Endometrium (tissue), 2 donors: ENCODE data around the gene CST2.
"Not testable (repeated sequence)": the region's sequence is repeated elsewhere in the genome, so short reads cannot be mapped to it uniquely, and the experiment has no call there.

Experiments
- FAIRE-seq: peaks from 2 replicates; lab custom pipeline; 2012; peaks lifted over from hg19 to GRCh38; lab: Jason Lieb, UNC
- donor health status: control.
- donor health status: control.

The CST2 gene

GRCh38 chr20:23826541-23827021 is at the start of gene CST2:
CST2 (minus strand) TSS chr20:23826729; CDS start chr20:23826660, 69 bp downstream.
- FAIRE-seq: no peak

GRCh38 chr20:23875606-23876237 is 49.2 kb upstream of the CST2 start:
- FAIRE-seq: no peak

GRCh38 chr20:23874747-23875146 is 48.2 kb upstream of the CST2 start:
- FAIRE-seq: no peak

- FAIRE-seq: no peak
Measured at GRCh38 chr20:23873370-23874015, 47.0 kb upstream of the CST2 start.

- FAIRE-seq: no peak
Measured at GRCh38 chr20:23872065-23872464, 45.5 kb upstream of the CST2 start.

- FAIRE-seq: no peak
Measured at GRCh38 chr20:23870461-23870860, 43.9 kb upstream of the CST2 start.

- no peak for FAIRE-seq
Measured at GRCh38 chr20:23869520-23869919, 43.0 kb upstream of the CST2 start.

GRCh38 chr20:23868321-23868720 is 41.8 kb upstream of the CST2 start:
- no peak for FAIRE-seq

GRCh38 chr20:23867152-23867776 is 40.7 kb upstream of the CST2 start:
- peak; percentile 8 for FAIRE-seq

- not testable (repeated sequence) for FAIRE-seq
Measured at GRCh38 chr20:23860771-23861170, 34.2 kb upstream of the CST2 start.

- FAIRE-seq: no peak
Measured at GRCh38 chr20:23857962-23858595, 31.6 kb upstream of the CST2 start.

- no peak for FAIRE-seq
Measured at GRCh38 chr20:23856736-23857135, 30.2 kb upstream of the CST2 start.

- FAIRE-seq: no peak
Measured at GRCh38 chr20:23856226-23856625, 29.7 kb upstream of the CST2 start.

- FAIRE-seq: no peak
Measured at GRCh38 chr20:23841693-23842092, 15.2 kb upstream of the CST2 start.

GRCh38 chr20:23835716-23836115 is 9.2 kb upstream of the CST2 start:
- FAIRE-seq: no peak

GRCh38 chr20:23832775-23833513 is 6.4 kb upstream of the CST2 start:
- no peak for FAIRE-seq

- peak; percentile 60 for FAIRE-seq
Measured at GRCh38 chr20:23831961-23832360, 5.4 kb upstream of the CST2 start.

GRCh38 chr20:23823621-23824324 is 2.8 kb downstream of the CST2 start:
- no peak for FAIRE-seq

GRCh38 chr20:23823111-23823510 is 3.4 kb downstream of the CST2 start:
- FAIRE-seq: no peak

- FAIRE-seq: no peak
Measured at GRCh38 chr20:23820493-23820892, 6.0 kb downstream of the CST2 start.

GRCh38 chr20:23811559-23811958 is 15.0 kb downstream of the CST2 start:
- not testable (repeated sequence) for FAIRE-seq

- not testable (repeated sequence) for FAIRE-seq
Measured at GRCh38 chr20:23810349-23810748, 16.2 kb downstream of the CST2 start.
